Aortic smooth muscle cell (primary cell): ENCODE data around the gene FIGLA. TPM values are rescaled to one million over a fixed set of nuclear protein-coding genes. Genes with fewer than 3 reads are reported as not detected.

Experiments
- total RNA-seq: library from RNA; depleted of rRNA; stranded (reverse); fragments of >200 nt; gene quantifications from 2 replicates; pipeline ENCODE4 v1.2.3, GENCODE V29; 2014

The FIGLA gene, protein sequence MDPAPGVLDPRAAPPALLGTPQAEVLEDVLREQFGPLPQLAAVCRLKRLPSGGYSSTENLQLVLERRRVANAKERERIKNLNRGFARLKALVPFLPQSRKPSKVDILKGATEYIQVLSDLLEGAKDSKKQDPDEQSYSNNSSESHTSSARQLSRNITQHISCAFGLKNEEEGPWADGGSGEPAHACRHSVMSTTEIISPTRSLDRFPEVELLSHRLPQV
- not detected in 2 replicates for total RNA-seq

GRCh38 chr2:70790136-70790828 is at the start of gene FIGLA:
Gene FIGLA, minus strand, starts transcription at chr2:70790643. Its CDS starts 5 bp downstream, at chr2:70790638.

DNA sequence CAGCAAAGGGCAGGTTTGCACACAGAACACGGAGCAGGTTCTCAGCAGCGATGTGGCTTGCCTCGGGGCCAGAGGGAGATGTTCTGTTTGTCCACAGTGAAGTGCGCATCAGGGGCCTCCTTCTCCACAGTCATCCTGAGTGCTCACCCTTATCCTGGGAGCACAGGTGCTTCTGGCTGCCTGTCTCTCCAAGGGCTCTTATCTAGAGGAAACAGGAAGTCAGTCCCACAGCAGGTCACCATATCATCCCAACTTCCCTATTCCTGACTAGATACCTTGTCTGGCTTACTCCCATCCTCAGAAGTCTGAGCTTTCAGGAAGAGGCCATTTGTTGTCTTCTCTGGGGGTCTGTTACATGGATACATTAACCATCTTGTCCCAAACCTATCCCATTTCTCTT is 45.2 kb upstream of the FIGLA start, which contains the start of gene CD207:
Gene CD207 (minus strand): TSS at position 174 of the 400 bp plus-strand sequence. CDS start 40 bp downstream, at position 134.

DNA sequence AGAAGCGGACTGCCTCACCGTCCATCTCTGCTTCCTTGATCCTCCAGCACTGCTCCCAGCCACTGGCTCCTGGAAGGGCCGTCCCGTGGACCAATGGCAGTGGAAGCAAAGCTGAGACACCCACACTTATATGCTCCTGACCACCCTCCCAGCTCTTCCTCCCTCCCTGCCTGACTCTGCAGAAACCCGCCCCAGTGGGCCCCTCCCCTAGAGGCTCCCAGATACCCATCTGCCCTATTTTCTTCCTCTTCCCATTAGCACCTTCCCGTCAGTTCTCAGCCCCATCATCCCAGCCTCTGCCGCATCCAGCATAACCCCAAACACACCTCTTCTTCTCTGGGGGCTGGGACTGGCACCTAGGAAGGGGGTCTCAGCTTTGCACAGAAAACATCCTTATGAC is 30.1 kb upstream of the FIGLA start, which contains the start of gene CLEC4F:
Gene CLEC4F (minus strand): TSS at position 101 of the 400 bp plus-strand sequence. CDS start 76 bp downstream, at position 25.

GRCh38 chr2:70767699-70768589 is 22.5 kb downstream of the FIGLA start, which contains the start of gene ADD2:
Gene ADD2, minus strand, starts transcription at chr2:70768200. Its CDS starts 61,792 bp downstream, at chr2:70706408.

Other genes starting within 250 kb of the FIGLA start
- 0.06 TPM in 1 of 2 replicates, not detected in the other for gene TGFA, start 236.8 kb downstream of the FIGLA start, total RNA-seq
- under 0.01 and 0.06 TPM in 2 replicates for gene ADD2, start 22.4 kb downstream of the FIGLA start, total RNA-seq
- gene CLEC4F, start 30.0 kb upstream of the FIGLA start, total RNA-seq = not detected in 2 replicates
- not detected in 2 replicates for gene CD207, start 45.2 kb upstream of the FIGLA start, total RNA-seq
- gene VAX2, start 109.9 kb upstream of the FIGLA start, total RNA-seq = 1.1 and 1.3 TPM in 2 replicates
- gene ATP6V1B1, start 145.3 kb upstream of the FIGLA start, total RNA-seq = 1.3 TPM in 2 replicates
- gene ANKRD53, start 188.0 kb upstream of the FIGLA start, total RNA-seq = 0.37 and 0.40 TPM in 2 replicates
- 30.4 and 36.3 TPM in 2 replicates for gene TEX261, start 204.2 kb upstream of the FIGLA start, total RNA-seq